ENCODE results near the gene NT5DC3. TPM values are rescaled to one million over a fixed set of nuclear protein-coding genes. Genes with fewer than 3 reads are reported as not detected.
"Not testable (repeated sequence)": the region's sequence is repeated elsewhere in the genome, so short reads cannot be mapped to it uniquely, and the experiment has no call there.

The NT5DC3 gene
- total RNA-seq, 1 donor from 2014 or later: 3.1 TPM

- no peaks in the 10 kb centered on the region for H3K27me3 ChIP-seq (ENCODE audit: low read depth)
- TF ChIP-seq, protein P1, sequence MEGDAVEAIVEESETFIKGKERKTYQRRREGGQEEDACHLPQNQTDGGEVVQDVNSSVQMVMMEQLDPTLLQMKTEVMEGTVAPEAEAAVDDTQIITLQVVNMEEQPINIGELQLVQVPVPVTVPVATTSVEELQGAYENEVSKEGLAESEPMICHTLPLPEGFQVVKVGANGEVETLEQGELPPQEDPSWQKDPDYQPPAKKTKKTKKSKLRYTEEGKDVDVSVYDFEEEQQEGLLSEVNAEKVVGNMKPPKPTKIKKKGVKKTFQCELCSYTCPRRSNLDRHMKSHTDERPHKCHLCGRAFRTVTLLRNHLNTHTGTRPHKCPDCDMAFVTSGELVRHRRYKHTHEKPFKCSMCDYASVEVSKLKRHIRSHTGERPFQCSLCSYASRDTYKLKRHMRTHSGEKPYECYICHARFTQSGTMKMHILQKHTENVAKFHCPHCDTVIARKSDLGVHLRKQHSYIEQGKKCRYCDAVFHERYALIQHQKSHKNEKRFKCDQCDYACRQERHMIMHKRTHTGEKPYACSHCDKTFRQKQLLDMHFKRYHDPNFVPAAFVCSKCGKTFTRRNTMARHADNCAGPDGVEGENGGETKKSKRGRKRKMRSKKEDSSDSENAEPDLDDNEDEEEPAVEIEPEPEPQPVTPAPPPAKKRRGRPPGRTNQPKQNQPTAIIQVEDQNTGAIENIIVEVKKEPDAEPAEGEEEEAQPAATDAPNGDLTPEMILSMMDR (IDR thresholded peaks at IDR 0.05; ENCODE audit: borderline replicate concordance): no peak
- no peaks in the 10 kb centered on the region for H3K4me1 ChIP-seq
- H3K36me3 ChIP-seq: no peaks in the 10 kb centered on the region
- H3K4me3 ChIP-seq: no peak overlapping the region
- intact Hi-C loops (cut with micrococcal nuclease): no loop called here
- DNase-seq: no peak
- H3K27ac ChIP-seq (replicated peaks): no peak overlapping the region
- no peaks in the 10 kb centered on the region for H3K9me3 ChIP-seq (replicated peaks)
These were observed 28.2 kb downstream of the NT5DC3 start for GRCh38 chr12:103812789-103813188.

DNA sequence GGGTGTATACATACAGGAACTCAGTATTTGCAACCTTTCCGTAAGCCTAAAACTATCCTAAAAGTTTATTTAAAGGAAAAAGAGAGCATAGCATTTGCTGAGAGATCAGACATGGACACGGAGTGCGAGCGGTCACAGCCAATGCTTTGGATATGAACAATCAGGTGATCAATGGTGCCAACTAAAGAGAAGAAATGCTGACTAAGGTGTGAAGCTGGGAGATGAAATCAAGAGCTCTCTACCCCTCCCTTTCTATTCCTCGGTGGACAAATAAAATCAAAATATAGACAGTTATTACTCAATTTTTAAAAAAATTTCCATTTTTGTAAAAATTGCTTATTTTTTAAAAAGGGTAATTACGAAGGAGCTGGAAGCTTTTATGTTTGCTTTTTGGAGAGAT is 29.2 kb downstream of the NT5DC3 start:
- no peaks in the 10 kb centered on the region for H3K36me3 ChIP-seq
- no peaks in the 10 kb centered on the region for H3K9me3 ChIP-seq (replicated peaks)
- no peaks in the 10 kb centered on the region for H3K4me1 ChIP-seq
- TF ChIP-seq, protein P1 (IDR thresholded peaks at IDR 0.05; ENCODE audit: borderline replicate concordance): no peak
- intact Hi-C loops (cut with micrococcal nuclease): no loop called here
- DNase-seq: no peak
- no peaks in the 10 kb centered on the region for H3K27me3 ChIP-seq (ENCODE audit: low read depth)
- no peak overlapping the region for H3K27ac ChIP-seq (replicated peaks)
- no peak overlapping the region for H3K4me3 ChIP-seq

DNA sequence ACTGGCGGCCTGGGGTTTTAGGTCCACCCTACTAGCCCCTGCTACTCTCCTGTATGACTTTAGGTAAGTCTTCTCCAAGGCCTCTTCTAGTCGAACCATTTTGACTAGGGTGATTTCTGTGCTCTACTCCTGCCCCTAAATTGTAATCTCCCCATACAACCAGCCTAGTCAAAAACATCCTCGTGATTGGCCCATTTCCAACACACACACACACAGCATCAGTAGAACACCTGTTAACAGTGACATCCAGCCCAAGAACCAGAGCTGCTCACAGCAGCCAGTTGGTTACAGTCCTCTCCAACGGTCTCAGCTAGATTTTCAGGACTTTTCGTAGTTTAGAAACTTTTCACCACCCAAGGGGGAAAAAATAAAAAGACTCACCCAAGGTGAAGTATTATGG is 30.9 kb downstream of the NT5DC3 start:
- Histone ChIP-seq H3K27me3 (ENCODE audit: low read depth) (no peaks in the 10 kb centered on the region), H3K9me3 (replicated peaks) (no peaks in the 10 kb centered on the region), H3K36me3 (no peaks in the 10 kb centered on the region), H3K4me3 (no peak overlapping the region), H3K27ac (replicated peaks) (no peak overlapping the region), H3K4me1 (no peaks in the 10 kb centered on the region)
- TF ChIP-seq, protein P1 (IDR thresholded peaks at IDR 0.05; ENCODE audit: borderline replicate concordance): no peak
- no peak for DNase-seq
- intact Hi-C loops (cut with micrococcal nuclease): no loop called here

- intact Hi-C loops (cut with micrococcal nuclease); H3K4me1 ChIP-seq; H3K9me3 ChIP-seq (replicated peaks); H3K27me3 ChIP-seq (ENCODE audit: low read depth); H3K4me3 ChIP-seq; H3K36me3 ChIP-seq; DNase-seq; H3K27ac ChIP-seq (replicated peaks): not testable (repeated sequence)
These were observed 31.4 kb downstream of the NT5DC3 start for GRCh38 chr12:103809639-103810038.

- TF ChIP-seq, protein P1 (IDR thresholded peaks at IDR 0.05; ENCODE audit: borderline replicate concordance): no peak
- no peak overlapping the region for H3K27ac ChIP-seq (replicated peaks)
- no peaks in the 10 kb centered on the region for H3K4me1 ChIP-seq
- H3K4me3 ChIP-seq: no peak overlapping the region
- H3K36me3 ChIP-seq: no peaks in the 10 kb centered on the region
- no peak for DNase-seq
- H3K27me3 ChIP-seq (ENCODE audit: low read depth): no peaks in the 10 kb centered on the region
- no peaks in the 10 kb centered on the region for H3K9me3 ChIP-seq (replicated peaks)
- intact Hi-C loops (cut with micrococcal nuclease): no loop called here
These were observed 31.9 kb downstream of the NT5DC3 start for GRCh38 chr12:103809154-103809553.

DNA sequence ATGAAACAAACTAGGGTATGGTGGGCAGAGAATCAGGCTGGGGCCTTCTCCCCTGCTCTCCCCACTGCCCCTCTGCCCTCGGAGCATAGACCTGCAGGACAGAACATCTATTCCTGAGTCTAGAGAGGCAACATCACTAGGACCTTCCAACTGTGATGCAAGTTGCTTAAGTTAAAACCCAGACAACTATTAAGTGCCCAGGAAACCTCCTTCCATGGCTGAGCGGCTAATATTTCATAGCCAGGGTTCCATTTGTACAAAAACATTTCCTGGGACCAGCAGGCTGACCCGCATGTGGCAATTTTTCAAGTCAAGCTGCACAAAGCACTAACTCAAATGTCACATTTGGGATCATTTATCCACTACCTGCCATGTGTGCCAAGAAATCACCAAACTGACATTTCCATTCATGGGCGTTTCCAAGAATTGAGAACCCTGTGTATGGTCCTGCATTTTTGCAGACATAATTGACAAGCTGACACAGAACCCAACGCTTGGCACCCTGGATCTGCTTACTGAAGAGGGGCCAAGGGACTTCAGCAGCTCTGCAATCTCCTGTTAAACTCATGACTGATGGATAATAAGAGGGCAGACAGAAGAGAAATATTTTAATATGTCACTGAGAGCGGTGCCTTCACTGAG is 32.7 kb downstream of the NT5DC3 start:
- no peaks in the 10 kb centered on the region for H3K9me3 ChIP-seq (replicated peaks)
- H3K4me3 ChIP-seq: no peak overlapping the region
- H3K4me1 ChIP-seq: no peaks in the 10 kb centered on the region
- no peak overlapping the region for H3K27ac ChIP-seq (replicated peaks)
- no peaks in the 10 kb centered on the region for H3K27me3 ChIP-seq (ENCODE audit: low read depth)
- TF ChIP-seq, protein P1 (IDR thresholded peaks at IDR 0.05; ENCODE audit: borderline replicate concordance): no peak
- no peak for DNase-seq
- no peaks in the 10 kb centered on the region for H3K36me3 ChIP-seq
- intact Hi-C loops (cut with micrococcal nuclease): no loop called here
